ENCODE measurements around the gene TBCEL. TPM values are rescaled to one million over a fixed set of nuclear protein-coding genes. Genes with fewer than 3 reads are reported as not detected.

Gene TBCEL
- total RNA-seq, 1 experiment from 2014 or later: 11.6 TPM

DNA sequence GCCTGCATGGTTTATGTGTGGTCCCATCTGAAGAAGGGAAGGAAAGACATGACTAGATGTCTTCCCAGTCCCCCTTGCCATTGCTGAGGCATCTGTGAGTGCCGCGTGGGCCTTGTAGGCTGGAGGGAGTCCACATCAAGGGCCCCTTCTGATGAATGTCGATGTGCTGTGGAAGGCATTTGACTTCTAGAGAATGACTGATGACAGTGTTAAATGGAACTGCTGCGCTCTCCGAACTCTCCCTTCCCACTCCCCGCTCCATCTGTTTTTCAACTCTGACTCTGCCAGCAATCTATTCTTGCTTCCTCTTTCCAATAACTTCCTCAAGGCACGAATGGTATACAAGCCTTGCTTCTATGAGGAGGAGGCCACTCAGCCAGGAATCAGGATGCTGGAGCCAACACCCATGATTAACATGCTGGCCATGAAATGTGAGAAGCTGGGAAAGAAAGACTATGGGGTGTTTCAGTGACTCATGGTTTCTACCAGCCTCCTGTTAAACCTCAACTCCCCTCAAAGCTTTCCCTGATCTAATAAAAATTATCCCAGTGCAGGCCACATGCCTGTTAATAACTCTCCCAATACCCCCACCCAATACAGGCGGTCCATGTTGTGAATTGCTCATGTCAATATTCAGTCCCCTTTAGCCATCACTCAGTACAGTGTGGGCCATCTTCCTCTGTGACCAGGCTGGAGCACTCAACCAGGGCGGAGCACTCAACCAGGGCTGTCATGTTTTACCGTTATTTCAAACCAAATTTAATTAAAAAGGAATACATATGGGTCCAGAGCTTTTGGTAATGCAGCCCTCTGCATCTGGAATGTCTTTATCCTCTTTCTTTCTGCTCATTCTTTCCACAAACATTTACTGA lies 46.4 kb upstream of the TBCEL start:
- Histone ChIP-seq H4K20me1 (ENCODE audit: insufficient read depth) (no peaks in the 10 kb centered on the region), H3K27me3 (ENCODE audit: insufficient read depth, low read depth) (peaks cover 98% of the 10 kb centered on the region), H2AFZ (no peak overlapping the region), H3K27ac (no peak overlapping the region), H3F3A (ENCODE audit: insufficient read depth, low read depth) (no peaks in the 10 kb centered on the region), H3K79me2 (ENCODE audit: low read depth) (no peaks in the 10 kb centered on the region), H3K9me3 (ENCODE audit: insufficient read depth, low read depth) (no peaks in the 10 kb centered on the region; the same call in 1 of the 2 replicates), H3K4me2 (no peak overlapping the region), H3K4me1 (replicated peaks; ENCODE audit: insufficient read depth) (no peaks in the 10 kb centered on the region), H3K4me3 (no peak overlapping the region), H3K9me2 (ENCODE audit: insufficient read depth) (no peaks in the 10 kb centered on the region), H3K36me3 (ENCODE audit: low read depth) (no peaks in the 10 kb centered on the region)
- TF ChIP-seq, protein P1, sequence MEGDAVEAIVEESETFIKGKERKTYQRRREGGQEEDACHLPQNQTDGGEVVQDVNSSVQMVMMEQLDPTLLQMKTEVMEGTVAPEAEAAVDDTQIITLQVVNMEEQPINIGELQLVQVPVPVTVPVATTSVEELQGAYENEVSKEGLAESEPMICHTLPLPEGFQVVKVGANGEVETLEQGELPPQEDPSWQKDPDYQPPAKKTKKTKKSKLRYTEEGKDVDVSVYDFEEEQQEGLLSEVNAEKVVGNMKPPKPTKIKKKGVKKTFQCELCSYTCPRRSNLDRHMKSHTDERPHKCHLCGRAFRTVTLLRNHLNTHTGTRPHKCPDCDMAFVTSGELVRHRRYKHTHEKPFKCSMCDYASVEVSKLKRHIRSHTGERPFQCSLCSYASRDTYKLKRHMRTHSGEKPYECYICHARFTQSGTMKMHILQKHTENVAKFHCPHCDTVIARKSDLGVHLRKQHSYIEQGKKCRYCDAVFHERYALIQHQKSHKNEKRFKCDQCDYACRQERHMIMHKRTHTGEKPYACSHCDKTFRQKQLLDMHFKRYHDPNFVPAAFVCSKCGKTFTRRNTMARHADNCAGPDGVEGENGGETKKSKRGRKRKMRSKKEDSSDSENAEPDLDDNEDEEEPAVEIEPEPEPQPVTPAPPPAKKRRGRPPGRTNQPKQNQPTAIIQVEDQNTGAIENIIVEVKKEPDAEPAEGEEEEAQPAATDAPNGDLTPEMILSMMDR (conservative IDR thresholded peaks at IDR 0.05): no peak
- TF ChIP-seq EZH2 (IDR thresholded peaks at IDR 0.05; ENCODE audit: low read depth): no peak
- intact Hi-C loops (cut with micrococcal nuclease; ENCODE audit: unreplicated experiment): no loop called here
- no TSS peak for BruUV-seq (replicated peaks)
- ChIA-PET POLR2A (ENCODE audit: unreplicated experiment) (no interaction called here), CTCF (interaction anchor here (0.6 kb wide), 1 partner anchor 376 kb away, joined by 6 read pairs; no protein-coding TSS in a partner anchor)
- peak in 1 of 2 experiments; percentile 75 for DNase-seq

DNA sequence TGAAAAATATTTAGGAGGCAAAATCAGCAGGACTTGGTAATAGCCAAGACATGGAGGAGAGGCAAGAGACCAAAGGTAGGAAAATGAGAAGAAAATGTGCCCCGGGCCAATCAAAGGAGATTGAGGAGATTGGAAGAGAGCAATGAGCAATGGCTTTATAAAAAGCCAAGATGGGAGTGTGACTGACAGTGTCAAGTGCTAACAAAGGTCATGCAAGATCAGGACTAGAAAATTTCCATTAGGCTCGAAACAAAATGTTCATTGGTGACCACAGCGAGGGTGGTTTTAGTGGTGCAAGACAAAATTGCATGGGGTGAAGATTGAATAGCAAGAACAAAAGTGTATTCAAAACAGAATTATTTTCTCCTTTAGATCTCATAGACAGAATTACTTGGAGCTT lies 45.2 kb upstream of the TBCEL start:
- peaks cover 98% of the 10 kb centered on the region for H3K27me3 ChIP-seq (ENCODE audit: insufficient read depth, low read depth)
- POLR2A ChIA-PET (ENCODE audit: unreplicated experiment): interaction anchor here (0.5 kb wide), 1 partner anchor 83 kb away, joined by 3 read pairs; no protein-coding TSS in a partner anchor
- no peak for DNase-seq
- intact Hi-C loops (cut with micrococcal nuclease; ENCODE audit: unreplicated experiment): no loop called here
- BruUV-seq (replicated peaks): no TSS peak
- H3K9me2 ChIP-seq (ENCODE audit: insufficient read depth): no peaks in the 10 kb centered on the region
- H3K9me3 ChIP-seq (ENCODE audit: insufficient read depth, low read depth): no peaks in the 10 kb centered on the region; the same call in 1 of the 2 replicates
- H3K27ac ChIP-seq: no peak overlapping the region
- CTCF ChIA-PET: no interaction called here
- TF ChIP-seq EZH2 (IDR thresholded peaks at IDR 0.05; ENCODE audit: low read depth): no peak
- TF ChIP-seq, protein P1 (conservative IDR thresholded peaks at IDR 0.05): no peak
- no peaks in the 10 kb centered on the region for H3F3A ChIP-seq (ENCODE audit: insufficient read depth, low read depth)
- H3K4me3 ChIP-seq: no peak overlapping the region
- H3K4me2 ChIP-seq: no peak overlapping the region
- no peaks in the 10 kb centered on the region for H3K79me2 ChIP-seq (ENCODE audit: low read depth)
- no peak overlapping the region for H2AFZ ChIP-seq
- no peaks in the 10 kb centered on the region for H4K20me1 ChIP-seq (ENCODE audit: insufficient read depth)
- no peaks in the 10 kb centered on the region for H3K36me3 ChIP-seq (ENCODE audit: low read depth)
- no peaks in the 10 kb centered on the region for H3K4me1 ChIP-seq (replicated peaks; ENCODE audit: insufficient read depth)

DNA sequence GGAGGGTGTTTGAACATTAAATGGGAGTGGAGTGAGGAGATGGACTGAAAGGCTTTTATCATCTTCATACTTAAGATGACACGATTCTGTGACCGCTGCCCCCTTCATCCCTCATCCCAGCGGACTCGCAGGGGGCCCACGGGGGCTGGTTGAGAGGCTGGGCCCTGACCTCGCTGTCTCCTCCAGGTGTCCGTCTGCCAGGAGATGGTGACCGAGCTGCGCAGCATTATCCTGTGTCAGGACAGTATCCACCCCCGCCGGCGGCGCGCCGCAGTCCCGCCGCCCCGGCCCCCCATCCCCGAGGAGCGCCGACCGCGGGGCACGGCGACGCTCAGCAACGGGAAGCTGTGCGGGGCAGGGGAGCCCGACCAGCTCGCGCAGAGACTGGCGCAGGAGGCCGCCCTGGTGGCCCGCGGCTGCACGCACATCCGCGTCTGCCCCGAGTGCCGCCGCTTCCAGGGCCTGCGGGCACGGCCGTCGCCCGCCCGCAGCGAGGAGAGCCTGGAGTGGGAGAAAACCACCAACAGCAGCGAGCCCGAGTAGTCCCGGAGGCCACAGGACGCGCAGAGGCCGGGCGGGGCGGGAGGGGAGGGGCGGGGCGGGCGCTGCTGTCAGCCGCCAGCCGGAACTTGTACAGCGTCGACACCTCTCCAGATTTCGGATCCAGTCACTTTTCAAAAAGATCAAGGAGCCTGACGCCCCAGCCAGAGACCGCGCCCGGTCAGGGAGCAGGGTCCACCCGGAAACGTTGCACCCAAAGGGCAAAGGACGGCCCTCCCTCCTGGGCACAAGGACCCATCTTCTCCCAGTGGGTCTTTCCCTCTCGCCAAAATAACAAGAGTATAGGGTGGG lies 38.0 kb upstream of the TBCEL start:
- H4K20me1 ChIP-seq (ENCODE audit: insufficient read depth): no peaks in the 10 kb centered on the region
- peak overlapping the region; percentile 60 for H3K4me2 ChIP-seq
- no peak overlapping the region for H2AFZ ChIP-seq
- DNase-seq: peak in 1 of 2 experiments; percentile 10
- no peaks in the 10 kb centered on the region for H3K79me2 ChIP-seq (ENCODE audit: low read depth)
- CTCF ChIA-PET: interaction anchor here (0.8 kb wide), 1 partner anchor 16 kb away, joined by 8 read pairs; no protein-coding TSS in a partner anchor
- TF ChIP-seq, protein P1 (conservative IDR thresholded peaks at IDR 0.05): no peak
- TF ChIP-seq EZH2 (IDR thresholded peaks at IDR 0.05; ENCODE audit: low read depth): peak; percentile 55; the same call in 1 of the 2 replicates
- H3K27ac ChIP-seq: no peak overlapping the region
- peaks cover 98% of the 10 kb centered on the region for H3K27me3 ChIP-seq (ENCODE audit: insufficient read depth, low read depth)
- POLR2A ChIA-PET (ENCODE audit: unreplicated experiment): no interaction called here
- H3K4me1 ChIP-seq (replicated peaks; ENCODE audit: insufficient read depth): no peaks in the 10 kb centered on the region
- H3F3A ChIP-seq (ENCODE audit: insufficient read depth, low read depth): no peaks in the 10 kb centered on the region
- H3K9me2 ChIP-seq (ENCODE audit: insufficient read depth): no peaks in the 10 kb centered on the region
- H3K36me3 ChIP-seq (ENCODE audit: low read depth): no peaks in the 10 kb centered on the region
- intact Hi-C loops (cut with micrococcal nuclease; ENCODE audit: unreplicated experiment): no loop called here
- peak overlapping the region; percentile 26; the same call in 1 of the 2 replicates for H3K4me3 ChIP-seq
- no peaks in the 10 kb centered on the region for H3K9me3 ChIP-seq (ENCODE audit: insufficient read depth, low read depth)
- BruUV-seq (replicated peaks): no TSS peak

All from PC-9 (cell line).